Activated T-helper 2 cell treated with anti-CD3 and anti-CD28 coated beads, Interferon-gamma antibody, Interleukin-2, Interleukin-4, amounts not matched to agents 10 μg/mL and 5 μg/mL and 100 μg/mL, durations not matched to agents 14 hours and 24 hours and 36 hours (primary cell): Measurements from ENCODE around the gene MXI1. TPM values are rescaled to one million over a fixed set of nuclear protein-coding genes. Genes with fewer than 3 reads are reported as not detected.
"Not testable (repeated sequence)": the region's sequence is repeated elsewhere in the genome, so short reads cannot be mapped to it uniquely, and the experiment has no call there.

Source experiments
- DNase-seq: peaks from one replicate; pipeline ENCODE4 v3.0.0; 2021; ENCODE audit warnings: low spot score
- H3K27ac Mint-ChIP-seq: one replicate; pipeline ENCODE4 v1.8.0; 2021; ENCODE audit warnings: mixed read lengths
- H3K27me3 Mint-ChIP-seq: one replicate; pipeline ENCODE4 v1.8.0; 2021; ENCODE audit warnings: low read depth, mixed read lengths
- H3K36me3 Mint-ChIP-seq: one replicate; pipeline ENCODE4 v1.8.0; 2021; ENCODE audit warnings: low read depth, mixed read lengths
- H3K4me1 Mint-ChIP-seq: one replicate; pipeline ENCODE4 v1.8.0; 2021; ENCODE audit warnings: low read depth, mixed read lengths
- H3K4me3 Mint-ChIP-seq: one replicate; pipeline ENCODE4 v1.8.0; 2021; ENCODE audit warnings: low read depth, mild to moderate bottlenecking, moderate library complexity, mixed read lengths
- H3K9me3 Mint-ChIP-seq: one replicate; pipeline ENCODE4 v1.8.0; 2021; ENCODE audit warnings: mixed read lengths
- intact Hi-C: fragments of 100-400 bp; cut with micrococcal nuclease; formaldehyde crosslinking; loops from one replicate; pipeline ENCODE4 v1.15.1; 2023
- total RNA-seq: library from RNA; stranded (reverse); gene quantifications from 2 replicates; pipeline ENCODE4 v1.2.3, GENCODE V29; 2022

Gene MXI1
- total RNA-seq, 1 donor from 2014 or later: 14.6 TPM

DNA sequence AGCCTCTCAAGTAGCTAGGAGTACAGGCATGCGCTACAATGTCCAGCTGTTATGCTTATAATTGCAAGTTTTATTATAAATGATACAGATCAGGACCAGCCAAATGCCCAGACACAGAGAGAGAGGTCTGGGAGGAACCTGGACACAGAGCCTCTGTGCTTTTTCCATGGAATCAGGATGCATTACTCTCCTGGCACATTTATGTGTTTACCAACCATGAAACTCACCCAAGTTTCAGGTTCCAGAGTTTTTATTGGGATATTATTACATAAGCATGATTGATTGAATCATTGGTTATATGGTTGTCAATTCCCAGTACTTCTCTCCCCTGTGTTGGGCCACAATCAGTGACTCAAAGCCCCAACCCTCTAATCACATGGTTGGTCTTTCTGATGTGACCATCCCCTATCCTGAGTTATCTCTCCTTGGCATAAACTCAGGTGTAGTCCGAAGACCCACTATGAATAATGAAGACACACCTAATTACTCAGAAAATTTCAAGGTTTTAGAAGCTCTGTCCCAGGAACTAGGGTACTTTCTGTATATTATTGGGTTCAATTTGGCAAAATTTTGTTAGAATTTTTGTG is 30.6 kb downstream of the MXI1 start:
- peaks cover 16% of the 10 kb centered on the region for H3K36me3 Mint-ChIP-seq

DNA sequence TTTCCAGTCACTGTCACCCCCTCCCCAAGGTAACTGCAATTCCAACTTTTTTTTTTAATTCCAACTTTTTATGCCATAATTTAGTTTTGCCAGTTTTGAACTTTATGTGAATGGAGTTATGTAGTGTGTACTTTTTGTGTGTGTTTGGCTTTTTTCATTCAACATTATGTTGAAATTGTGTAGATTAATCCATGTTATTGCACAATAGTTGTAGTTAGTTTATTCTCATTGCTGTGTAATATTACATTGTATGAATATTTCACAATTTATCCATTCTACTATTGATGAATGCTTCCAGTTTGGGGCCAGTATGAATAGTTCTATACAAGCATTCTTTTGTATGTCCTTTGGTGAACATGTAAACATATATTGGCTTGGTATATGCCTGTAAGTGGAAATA is 32.5 kb downstream of the MXI1 start:
- DNase-seq: no peak
- intact Hi-C loops: loop anchor here (5.0 kb wide), 1 partner anchor 37 kb away; no protein-coding TSS in a partner anchor
- Mint-ChIP-seq H3K4me1 (peaks cover 9% of the 10 kb centered on the region), H3K27ac (no peak overlapping the region), H3K36me3 (peaks cover 19% of the 10 kb centered on the region), H3K27me3 (peaks cover 56% of the 10 kb centered on the region), H3K4me3 (no peak overlapping the region), H3K9me3 (no peaks in the 10 kb centered on the region)

More for the DNA sequence above, 30.6 kb downstream of the MXI1 start:
- no peak for DNase-seq
- H3K9me3 Mint-ChIP-seq: no peaks in the 10 kb centered on the region
- H3K27me3 Mint-ChIP-seq: peaks cover 54% of the 10 kb centered on the region
- H3K4me1 Mint-ChIP-seq: peaks cover 9% of the 10 kb centered on the region
- no peak overlapping the region for H3K27ac Mint-ChIP-seq
- no peak overlapping the region for H3K4me3 Mint-ChIP-seq
- intact Hi-C loops: no loop called here

DNA sequence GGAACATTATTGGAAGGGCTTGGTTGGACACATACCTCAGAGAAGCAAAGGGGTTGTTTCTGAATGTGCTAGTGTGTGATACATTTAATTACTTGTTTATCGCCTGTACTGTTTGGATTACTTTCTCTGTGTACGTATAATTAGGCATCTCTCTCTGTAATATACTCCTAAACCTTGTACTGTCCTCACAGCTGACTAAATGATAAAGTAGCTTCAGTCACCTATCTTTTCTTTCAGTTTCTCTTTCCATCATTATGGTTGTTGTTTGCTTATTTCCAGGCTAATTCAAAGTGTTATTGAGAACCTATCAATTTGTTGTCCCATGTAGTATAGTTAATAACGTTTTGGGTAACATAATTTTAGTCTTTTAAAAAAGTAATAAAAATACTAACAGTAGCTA is 34.0 kb downstream of the MXI1 start:
- intact Hi-C loops: loop anchor here (1.0 to 5.0 kb wide), 2 partner anchors 11 to 36 kb away; no protein-coding TSS in a partner anchor

DNA sequence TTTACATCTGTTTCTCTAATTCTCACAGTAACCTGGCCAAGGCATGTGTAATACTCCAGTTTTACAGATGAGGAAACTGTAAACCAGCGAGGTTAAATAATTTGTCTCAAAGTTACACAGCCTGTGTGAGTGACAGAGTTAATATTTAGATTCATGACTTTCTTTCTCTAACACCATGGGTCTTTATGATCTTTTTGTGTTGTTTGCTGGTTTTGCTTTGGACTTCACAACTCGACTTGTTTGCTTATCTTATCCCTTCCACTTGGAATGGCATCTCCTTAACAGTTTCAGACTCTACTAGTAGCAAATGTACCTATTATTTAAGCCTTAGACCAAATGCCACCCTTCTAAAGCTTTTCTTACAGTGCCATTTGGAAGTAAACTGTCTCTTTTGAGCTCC is 34.4 kb downstream of the MXI1 start:
- H3K36me3 Mint-ChIP-seq: peaks cover 33% of the 10 kb centered on the region
- intact Hi-C loops: loop anchor here (1.0 to 5.0 kb wide), 2 partner anchors 10 to 35 kb away; no protein-coding TSS in a partner anchor
- H3K9me3 Mint-ChIP-seq: no peaks in the 10 kb centered on the region
- H3K27ac Mint-ChIP-seq: no peak overlapping the region
- DNase-seq: no peak
- peaks cover 71% of the 10 kb centered on the region for H3K27me3 Mint-ChIP-seq
- H3K4me1 Mint-ChIP-seq: peaks cover 9% of the 10 kb centered on the region
- H3K4me3 Mint-ChIP-seq: no peak overlapping the region

More for the DNA sequence above, 34.0 kb downstream of the MXI1 start:
- no peak overlapping the region for H3K27ac Mint-ChIP-seq
- H3K27me3 Mint-ChIP-seq: peaks cover 67% of the 10 kb centered on the region
- H3K9me3 Mint-ChIP-seq: no peaks in the 10 kb centered on the region
- no peak overlapping the region for H3K4me3 Mint-ChIP-seq
- peaks cover 9% of the 10 kb centered on the region for H3K4me1 Mint-ChIP-seq
- no peak for DNase-seq
- H3K36me3 Mint-ChIP-seq: peaks cover 29% of the 10 kb centered on the region

DNA sequence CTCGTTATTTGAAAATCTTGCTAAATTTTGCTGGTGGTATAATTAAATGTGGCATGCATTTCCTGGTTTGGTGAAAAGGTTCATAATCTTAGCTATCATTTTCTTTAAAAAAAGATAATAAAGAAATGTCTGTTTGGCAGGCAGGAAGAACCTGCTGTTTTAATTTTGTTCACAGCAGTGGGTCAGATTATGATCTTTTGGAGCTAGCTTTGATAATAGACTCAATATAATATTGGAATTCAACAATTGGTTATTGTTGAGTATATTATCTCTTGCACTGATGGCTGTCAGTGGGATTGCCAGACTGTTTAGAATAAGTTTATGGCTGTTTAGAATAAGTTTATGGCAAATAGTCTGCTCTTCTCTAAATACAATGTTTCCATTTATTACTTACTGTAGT is 35.1 kb downstream of the MXI1 start:
- Mint-ChIP-seq H3K9me3 (no peaks in the 10 kb centered on the region), H3K4me3 (no peak overlapping the region), H3K36me3 (peaks cover 30% of the 10 kb centered on the region), H3K27ac (no peak overlapping the region), H3K4me1 (peaks cover 9% of the 10 kb centered on the region), H3K27me3 (peaks cover 72% of the 10 kb centered on the region)
- DNase-seq: no peak
- intact Hi-C loops: loop anchor here (5.0 kb wide), 1 partner anchor 35 kb away; no protein-coding TSS in a partner anchor

DNA sequence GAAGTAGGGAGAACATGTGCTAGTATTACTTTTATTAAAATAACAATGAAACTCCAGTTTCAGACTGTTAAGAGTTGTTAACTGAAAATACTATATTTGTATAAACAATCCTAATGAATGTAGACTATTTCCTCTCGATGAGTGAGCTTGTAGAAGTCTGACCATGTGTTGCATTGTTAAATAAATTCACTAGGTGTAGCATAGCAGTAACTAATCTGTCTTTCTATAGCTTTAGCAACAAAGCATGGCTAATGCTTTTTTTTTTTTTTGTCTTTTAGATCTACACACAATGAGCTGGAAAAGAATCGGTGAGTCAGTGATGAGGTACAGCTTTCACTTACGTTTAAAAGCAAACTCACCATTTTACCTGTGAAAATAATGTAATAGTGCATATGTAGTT is 37.1 kb downstream of the MXI1 start:
- no peak overlapping the region for H3K27ac Mint-ChIP-seq
- no peak for DNase-seq
- peaks cover 15% of the 10 kb centered on the region for H3K4me1 Mint-ChIP-seq
- peaks cover 25% of the 10 kb centered on the region for H3K36me3 Mint-ChIP-seq
- no peaks in the 10 kb centered on the region for H3K9me3 Mint-ChIP-seq
- intact Hi-C loops: loop anchor here (5.0 kb wide), 1 partner anchor 33 kb away; no protein-coding TSS in a partner anchor
- peaks cover 66% of the 10 kb centered on the region for H3K27me3 Mint-ChIP-seq
- H3K4me3 Mint-ChIP-seq: no peak overlapping the region

DNA sequence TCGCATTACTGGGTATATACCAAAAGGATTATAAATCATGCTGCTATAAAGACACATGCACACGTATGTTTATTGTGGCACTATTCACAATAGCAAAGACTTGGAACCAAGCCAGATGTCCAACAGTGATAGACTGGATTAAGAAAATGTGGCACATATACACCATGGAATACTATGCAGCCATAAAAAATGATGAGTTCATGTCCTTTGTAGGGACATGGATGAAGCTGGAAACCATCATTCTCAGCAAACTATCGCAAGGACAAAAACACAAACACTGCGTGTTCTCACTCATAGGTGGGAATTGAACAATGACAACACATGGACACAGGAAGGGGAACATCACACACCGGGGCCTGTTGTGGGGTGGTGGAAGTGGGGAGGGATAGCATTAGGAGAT is 40.4 kb downstream of the MXI1 start:
- Mint-ChIP-seq H3K36me3 (peaks cover 22% of the 10 kb centered on the region), H3K27me3 (peaks cover 46% of the 10 kb centered on the region), H3K4me1 (peaks cover 26% of the 10 kb centered on the region)
- H3K27ac Mint-ChIP-seq, intact Hi-C loops, H3K4me3 Mint-ChIP-seq, DNase-seq, H3K9me3 Mint-ChIP-seq: not testable (repeated sequence)

DNA sequence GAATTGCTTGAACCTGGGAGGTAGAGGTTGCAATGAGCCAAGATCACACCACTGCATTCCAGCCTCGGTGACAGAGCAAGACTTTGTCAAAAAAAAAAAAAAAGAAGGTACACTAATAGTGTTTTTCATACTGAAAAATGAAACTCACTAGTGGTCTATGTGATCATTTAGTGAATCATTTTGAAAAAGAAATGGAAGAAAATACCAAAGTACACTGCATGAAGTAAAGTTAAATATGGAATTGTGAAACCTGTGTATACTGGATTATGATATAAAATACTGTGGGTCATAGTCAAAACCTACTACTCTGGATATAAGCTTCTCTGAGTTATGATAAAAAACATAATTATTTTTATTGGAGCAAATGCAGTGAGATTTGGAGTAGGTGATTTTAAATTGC is 42.1 kb downstream of the MXI1 start:
- H3K27me3 Mint-ChIP-seq: peaks cover 51% of the 10 kb centered on the region
- H3K4me3 Mint-ChIP-seq, H3K9me3 Mint-ChIP-seq, intact Hi-C loops, DNase-seq: not testable (repeated sequence)
- peaks cover 25% of the 10 kb centered on the region for H3K36me3 Mint-ChIP-seq
- H3K27ac Mint-ChIP-seq: peak overlapping the region; percentile 5
- peaks cover 29% of the 10 kb centered on the region for H3K4me1 Mint-ChIP-seq

DNA sequence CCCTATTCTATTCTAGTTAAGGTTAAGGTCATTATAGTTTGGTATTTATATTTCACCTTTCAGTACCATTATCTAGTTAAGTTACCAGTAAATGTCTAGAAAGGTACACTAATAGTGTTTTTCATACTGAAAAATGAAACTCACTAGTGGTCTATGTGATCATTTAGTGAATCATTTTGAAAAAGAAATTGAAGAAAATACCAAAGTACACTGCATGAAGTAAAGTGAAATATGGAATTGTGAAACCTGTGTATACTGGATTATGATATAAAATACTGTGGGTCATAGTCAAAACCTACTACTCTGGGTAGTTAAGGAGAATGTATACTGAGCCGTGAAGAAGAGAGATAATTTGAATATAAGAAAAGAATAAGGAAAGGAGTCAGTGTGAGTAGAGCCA is 44.0 kb downstream of the MXI1 start:
- not testable (repeated sequence) for DNase-seq, H3K9me3 Mint-ChIP-seq
- Mint-ChIP-seq H3K36me3 (peaks cover 18% of the 10 kb centered on the region), H3K4me1 (peaks cover 31% of the 10 kb centered on the region), H3K4me3 (peak overlapping the region; percentile 26), H3K27ac (peak overlapping the region; percentile 75), H3K27me3 (peaks cover 49% of the 10 kb centered on the region)
- intact Hi-C loops: loop anchor here (1.0 kb wide), 1 partner anchor 24 kb away; no protein-coding TSS in a partner anchor

DNA sequence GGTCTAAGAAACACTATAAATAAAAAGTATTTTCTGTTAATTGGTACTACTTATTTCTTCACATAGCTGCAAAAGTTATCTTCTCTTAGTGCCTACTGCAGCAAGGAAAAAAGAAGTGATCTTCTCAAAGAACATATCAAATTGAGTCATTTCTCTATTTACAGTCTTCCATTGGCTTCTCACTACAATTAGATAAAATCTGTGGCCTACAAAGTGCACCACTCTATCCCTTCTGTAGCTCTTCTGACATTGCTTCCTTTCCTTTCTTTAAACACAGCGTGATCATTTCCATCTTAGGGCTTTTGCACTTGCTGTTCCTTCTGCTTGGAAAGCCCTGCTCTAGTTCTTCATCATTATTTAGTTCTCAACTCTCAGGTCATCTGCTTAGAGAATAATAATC is 44.7 kb downstream of the MXI1 start:
- no peak for DNase-seq
- intact Hi-C loops: loop anchor here (1.0 to 2.0 kb wide), 3 partner anchors 11 to 43 kb away; no protein-coding TSS in a partner anchor
- Mint-ChIP-seq H3K9me3 (peaks cover 5% of the 10 kb centered on the region), H3K27me3 (peaks cover 48% of the 10 kb centered on the region), H3K36me3 (peaks cover 13% of the 10 kb centered on the region), H3K4me3 (no peak overlapping the region), H3K27ac (no peak overlapping the region), H3K4me1 (peaks cover 31% of the 10 kb centered on the region)

DNA sequence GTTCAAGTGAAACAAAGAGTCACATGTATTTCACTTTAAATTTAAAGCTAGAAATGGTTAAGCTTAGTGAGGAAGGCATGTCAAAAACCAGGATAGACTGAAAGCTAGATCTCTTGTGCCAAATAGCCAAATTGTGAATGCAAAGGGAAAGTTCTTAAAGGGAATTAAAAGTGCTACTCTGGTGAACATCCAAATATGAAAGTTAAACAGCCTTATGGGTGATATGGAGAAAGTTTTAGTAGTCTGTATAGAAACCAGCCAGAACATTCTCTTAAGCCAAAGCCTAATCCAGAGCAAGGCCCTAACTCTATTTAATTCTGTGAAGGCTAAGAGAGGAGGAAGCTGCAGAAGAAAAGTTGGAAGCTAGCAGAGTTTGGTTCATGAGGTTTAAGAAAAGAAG is 47.1 kb downstream of the MXI1 start:
- Mint-ChIP-seq H3K36me3 (peaks cover 11% of the 10 kb centered on the region), H3K27me3 (peaks cover 48% of the 10 kb centered on the region), H3K4me3 (no peak overlapping the region), H3K27ac (no peak overlapping the region), H3K9me3 (peaks cover 5% of the 10 kb centered on the region), H3K4me1 (peaks cover 26% of the 10 kb centered on the region)
- intact Hi-C loops: no loop called here
- no peak for DNase-seq

DNA sequence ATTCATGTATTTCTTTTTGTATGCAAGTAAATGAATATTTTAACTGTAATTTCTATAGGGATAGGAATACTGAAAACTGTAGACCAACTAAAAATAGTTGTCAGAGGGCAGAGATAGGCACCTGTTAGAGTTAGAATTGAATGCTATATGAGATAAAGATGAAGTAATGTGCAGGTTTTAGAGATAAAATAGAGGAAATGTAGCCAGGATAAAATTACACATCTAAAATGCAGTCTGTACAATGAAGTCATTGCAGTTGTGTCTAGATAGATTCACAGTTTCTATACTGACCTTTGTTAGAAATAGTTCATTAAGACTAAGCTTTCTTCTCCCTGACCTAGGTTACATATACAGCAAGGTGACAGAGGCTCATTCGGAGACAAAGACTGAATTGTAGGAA is 51.1 kb downstream of the MXI1 start:
- peaks cover 79% of the 10 kb centered on the region for H3K27me3 Mint-ChIP-seq
- intact Hi-C loops: no loop called here
- no peak for DNase-seq
- peaks cover 5% of the 10 kb centered on the region for H3K9me3 Mint-ChIP-seq
- H3K4me3 Mint-ChIP-seq: no peak overlapping the region
- no peak overlapping the region for H3K27ac Mint-ChIP-seq
- H3K36me3 Mint-ChIP-seq: peaks cover 11% of the 10 kb centered on the region
- peaks cover 6% of the 10 kb centered on the region for H3K4me1 Mint-ChIP-seq

DNA sequence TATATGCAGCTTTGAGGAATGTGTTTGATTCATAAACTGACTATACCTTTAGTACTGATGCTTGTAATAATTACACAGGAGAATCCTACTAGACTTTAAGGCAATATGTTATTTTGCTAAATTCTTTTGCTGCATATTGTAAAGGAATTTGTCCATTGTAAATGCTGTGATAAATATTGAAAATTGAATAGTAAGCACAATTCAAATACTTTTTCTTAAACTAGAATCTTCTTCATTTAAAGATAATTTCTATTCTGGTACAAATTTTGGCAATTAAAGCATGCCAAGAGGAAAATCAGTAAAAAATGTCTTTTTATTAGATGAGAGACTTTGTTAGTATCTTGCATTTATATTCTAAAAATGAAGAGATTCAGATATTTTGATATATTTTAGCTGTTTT is 51.9 kb downstream of the MXI1 start:
- no peak overlapping the region for H3K27ac Mint-ChIP-seq
- peaks cover 9% of the 10 kb centered on the region for H3K36me3 Mint-ChIP-seq
- DNase-seq: no peak
- peaks cover 77% of the 10 kb centered on the region for H3K27me3 Mint-ChIP-seq
- peaks cover 4% of the 10 kb centered on the region for H3K4me1 Mint-ChIP-seq
- H3K9me3 Mint-ChIP-seq: peaks cover 5% of the 10 kb centered on the region
- intact Hi-C loops: no loop called here
- no peak overlapping the region for H3K4me3 Mint-ChIP-seq
